GM23338 (cell line): ENCODE results near the gene EEPD1.

Experiments used
- CTCF ChIP-seq, 2 experiments: fragments of 200-600 bp in 1 of 2; sonication (generic) in 1 of 2; conservative IDR thresholded peaks; 2 replicates each; pipeline versions ENCODE4 v1.5.1 to v1.6.1; 2016 to 2017; ENCODE audit warnings: antibody characterized with exemption in 2 of 2, low read depth in 2 of 2, mild to moderate bottlenecking in 2 of 2, moderate library complexity in 1 of 2
- ETS1 ChIP-seq: IDR thresholded peaks from 2 replicates; pipeline ENCODE4 v1.6.1; 2016; ENCODE audit warnings: antibody characterized with exemption
- EZH2 ChIP-seq: fragments of 200-600 bp; sonication (generic); IDR thresholded peaks from one replicate; pipeline ENCODE4 v1.8.0; 2017; ENCODE audit warnings: antibody characterized with exemption, mild to moderate bottlenecking, low read depth; ENCODE audit not compliant: unreplicated experiment
- EZH2phosphoT487 ChIP-seq: fragments of 200-600 bp; sonication (generic); IDR thresholded peaks from one replicate; pipeline ENCODE4 v1.8.1; 2018; ENCODE audit warnings: antibody characterized with exemption; ENCODE audit not compliant: unreplicated experiment
- JUNB ChIP-seq: IDR thresholded peaks from one replicate; pipeline ENCODE4 v1.6.1; 2016; ENCODE audit warnings: antibody characterized with exemption; ENCODE audit not compliant: unreplicated experiment
- POLR2AphosphoS5 ChIP-seq: IDR thresholded peaks from 2 replicates; pipeline ENCODE4 v1.6.1; 2016; ENCODE audit warnings: antibody characterized with exemption, low read depth
- REST ChIP-seq: IDR thresholded peaks from one replicate; pipeline ENCODE4 v1.6.1; 2018; ENCODE audit warnings: antibody characterized with exemption; ENCODE audit not compliant: unreplicated experiment
- TF ChIP-seq, protein P1 (sequence below): fragments of 250-450 bp; sonication (Bioruptor Pico); IDR thresholded peaks from 2 replicates; pipeline ENCODE4 v1.5.0; 2020; ENCODE audit warnings: mild to moderate bottlenecking, moderate library complexity

DNA sequence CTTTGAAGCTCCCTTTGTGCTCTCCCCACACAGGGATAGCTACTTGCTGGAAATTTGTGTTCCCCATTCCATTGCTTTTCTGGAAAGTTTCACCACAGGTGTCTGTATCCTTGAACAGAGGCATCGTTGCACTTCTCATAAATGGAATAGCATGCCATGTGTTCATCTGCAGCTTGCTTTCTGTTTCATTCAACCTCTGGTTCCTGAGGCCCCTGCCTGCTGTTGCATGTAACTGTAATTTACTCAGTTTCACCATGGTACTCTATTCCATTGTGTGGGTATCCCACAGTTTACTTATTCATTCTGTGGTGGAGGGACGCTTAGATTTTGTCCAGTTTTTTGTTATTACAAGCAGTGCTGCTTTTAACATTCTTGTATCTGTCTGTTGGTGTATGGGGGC lies 32.0 kb downstream of the EEPD1 start:
- TF ChIP-seq CTCF (conservative IDR thresholded peaks at IDR 0.05; ENCODE audit: low read depth in 2 of 2), result no peak
- no peak for TF ChIP-seq REST
- TF ChIP-seq EZH2, result no peak
- no peak for TF ChIP-seq JUNB
- no peak for TF ChIP-seq POLR2AphosphoS5
- no peak for TF ChIP-seq EZH2phosphoT487
- TF ChIP-seq, protein P1, sequence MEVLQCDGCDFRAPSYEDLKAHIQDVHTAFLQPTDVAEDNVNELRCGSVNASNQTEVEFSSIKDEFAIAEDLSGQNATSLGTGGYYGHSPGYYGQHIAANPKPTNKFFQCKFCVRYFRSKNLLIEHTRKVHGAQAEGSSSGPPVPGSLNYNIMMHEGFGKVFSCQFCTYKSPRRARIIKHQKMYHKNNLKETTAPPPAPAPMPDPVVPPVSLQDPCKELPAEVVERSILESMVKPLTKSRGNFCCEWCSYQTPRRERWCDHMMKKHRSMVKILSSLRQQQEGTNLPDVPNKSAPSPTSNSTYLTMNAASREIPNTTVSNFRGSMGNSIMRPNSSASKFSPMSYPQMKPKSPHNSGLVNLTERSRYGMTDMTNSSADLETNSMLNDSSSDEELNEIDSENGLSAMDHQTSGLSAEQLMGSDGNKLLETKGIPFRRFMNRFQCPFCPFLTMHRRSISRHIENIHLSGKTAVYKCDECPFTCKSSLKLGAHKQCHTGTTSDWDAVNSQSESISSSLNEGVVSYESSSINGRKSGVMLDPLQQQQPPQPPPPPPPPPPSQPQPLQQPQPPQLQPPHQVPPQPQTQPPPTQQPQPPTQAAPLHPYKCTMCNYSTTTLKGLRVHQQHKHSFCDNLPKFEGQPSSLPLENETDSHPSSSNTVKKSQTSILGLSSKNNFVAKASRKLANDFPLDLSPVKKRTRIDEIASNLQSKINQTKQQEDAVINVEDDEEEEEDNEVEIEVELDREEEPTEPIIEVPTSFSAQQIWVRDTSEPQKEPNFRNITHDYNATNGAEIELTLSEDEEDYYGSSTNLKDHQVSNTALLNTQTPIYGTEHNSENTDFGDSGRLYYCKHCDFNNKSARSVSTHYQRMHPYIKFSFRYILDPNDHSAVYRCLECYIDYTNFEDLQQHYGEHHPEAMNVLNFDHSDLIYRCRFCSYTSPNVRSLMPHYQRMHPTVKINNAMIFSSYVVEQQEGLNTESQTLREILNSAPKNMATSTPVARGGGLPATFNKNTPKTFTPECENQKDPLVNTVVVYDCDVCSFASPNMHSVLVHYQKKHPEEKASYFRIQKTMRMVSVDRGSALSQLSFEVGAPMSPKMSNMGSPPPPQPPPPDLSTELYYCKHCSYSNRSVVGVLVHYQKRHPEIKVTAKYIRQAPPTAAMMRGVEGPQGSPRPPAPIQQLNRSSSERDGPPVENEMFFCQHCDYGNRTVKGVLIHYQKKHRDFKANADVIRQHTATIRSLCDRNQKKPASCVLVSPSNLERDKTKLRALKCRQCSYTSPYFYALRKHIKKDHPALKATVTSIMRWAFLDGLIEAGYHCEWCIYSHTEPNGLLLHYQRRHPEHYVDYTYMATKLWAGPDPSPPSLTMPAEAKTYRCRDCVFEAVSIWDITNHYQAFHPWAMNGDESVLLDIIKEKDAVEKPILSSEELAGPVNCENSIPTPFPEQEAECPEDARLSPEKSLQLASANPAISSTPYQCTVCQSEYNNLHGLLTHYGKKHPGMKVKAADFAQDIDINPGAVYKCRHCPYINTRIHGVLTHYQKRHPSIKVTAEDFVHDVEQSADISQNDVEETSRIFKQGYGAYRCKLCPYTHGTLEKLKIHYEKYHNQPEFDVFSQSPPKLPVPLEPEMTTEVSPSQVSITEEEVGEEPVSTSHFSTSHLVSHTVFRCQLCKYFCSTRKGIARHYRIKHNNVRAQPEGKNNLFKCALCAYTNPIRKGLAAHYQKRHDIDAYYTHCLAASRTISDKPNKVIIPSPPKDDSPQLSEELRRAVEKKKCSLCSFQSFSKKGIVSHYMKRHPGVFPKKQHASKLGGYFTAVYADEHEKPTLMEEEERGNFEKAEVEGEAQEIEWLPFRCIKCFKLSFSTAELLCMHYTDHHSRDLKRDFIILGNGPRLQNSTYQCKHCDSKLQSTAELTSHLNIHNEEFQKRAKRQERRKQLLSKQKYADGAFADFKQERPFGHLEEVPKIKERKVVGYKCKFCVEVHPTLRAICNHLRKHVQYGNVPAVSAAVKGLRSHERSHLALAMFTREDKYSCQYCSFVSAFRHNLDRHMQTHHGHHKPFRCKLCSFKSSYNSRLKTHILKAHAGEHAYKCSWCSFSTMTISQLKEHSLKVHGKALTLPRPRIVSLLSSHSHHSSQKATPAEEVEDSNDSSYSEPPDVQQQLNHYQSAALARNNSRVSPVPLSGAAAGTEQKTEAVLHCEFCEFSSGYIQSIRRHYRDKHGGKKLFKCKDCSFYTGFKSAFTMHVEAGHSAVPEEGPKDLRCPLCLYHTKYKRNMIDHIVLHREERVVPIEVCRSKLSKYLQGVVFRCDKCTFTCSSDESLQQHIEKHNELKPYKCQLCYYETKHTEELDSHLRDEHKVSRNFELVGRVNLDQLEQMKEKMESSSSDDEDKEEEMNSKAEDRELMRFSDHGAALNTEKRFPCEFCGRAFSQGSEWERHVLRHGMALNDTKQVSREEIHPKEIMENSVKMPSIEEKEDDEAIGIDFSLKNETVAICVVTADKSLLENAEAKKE (CRISPR knock-in tag), result no peak
- TF ChIP-seq ETS1, result no peak
